Activated CD8-positive, alpha-beta T cell treated with anti-CD3 and anti-CD28 coated beads for 36 hours (primary cell): ENCODE results near the gene TLE6. TPM values are rescaled to one million over a fixed set of nuclear protein-coding genes. Genes with fewer than 3 reads are reported as not detected.

ENCODE experiments used
- ATAC-seq: fragments of 200-7000 bp; cut with Tn5 transposase; one replicate; pipeline ENCODE4 v1.10.0; 2021; ENCODE audit warnings: mild to moderate bottlenecking, moderate library complexity
- CTCF ChIA-PET: fragments of 350-600 bp; sonication (Branson Sonifier 250); formaldehyde crosslinking; loops from one replicate; lab custom pipeline; 2021; ENCODE audit warnings: antibody characterized with exemption; lab: Charles Lee
- POLR2A ChIA-PET: fragments of 350-600 bp; sonication (Branson Sonifier 250); formaldehyde crosslinking; loops from one replicate; lab custom pipeline; 2021; ENCODE audit warnings: antibody characterized with exemption; lab: Charles Lee
- DNase-seq: peaks from one replicate; pipeline ENCODE4 v3.0.0-alpha.2; 2020
- H3K27ac Mint-ChIP-seq: one replicate; pipeline ENCODE4 v1.8.0; 2021; ENCODE audit warnings: mild to moderate bottlenecking, mixed read lengths
- H3K27me3 Mint-ChIP-seq: one replicate; pipeline ENCODE4 v1.8.0; 2021; ENCODE audit warnings: mixed read lengths
- H3K36me3 Mint-ChIP-seq: one replicate; pipeline ENCODE4 v1.8.0; 2021; ENCODE audit warnings: low read depth, mixed read lengths
- H3K4me1 Mint-ChIP-seq: one replicate; pipeline ENCODE4 v1.8.0; 2021; ENCODE audit warnings: low read depth, mixed read lengths
- H3K4me3 Mint-ChIP-seq: one replicate; pipeline ENCODE4 v1.8.0; 2021; ENCODE audit warnings: mild to moderate bottlenecking, moderate library complexity, mixed read lengths
- H3K9me3 Mint-ChIP-seq: one replicate; pipeline ENCODE4 v1.8.0; 2021; ENCODE audit warnings: mixed read lengths
- CTCF ChIP-seq: fragments of 200-600 bp; IDR thresholded peaks from one replicate; pipeline ENCODE4 v1.8.0; 2022; ENCODE audit warnings: antibody characterized with exemption, mild to moderate bottlenecking
- intact Hi-C: fragments of 100-400 bp; cut with micrococcal nuclease; formaldehyde crosslinking; loops from one replicate; pipeline ENCODE4 v1.10.0; 2022
- total RNA-seq, 2 experiments: library from RNA; stranded (reverse); gene quantifications; one replicate each; pipeline ENCODE4 v1.2.3, GENCODE V29; 2021

TLE6 gene
- total RNA-seq, 2 experiments from 2014 or later: 3.5 to 5.1 TPM

- Mint-ChIP-seq H3K27me3 (no peaks in the 10 kb centered on the region), H3K27ac (no peak overlapping the region), H3K9me3 (no peaks in the 10 kb centered on the region), H3K4me1 (no peaks in the 10 kb centered on the region), H3K36me3 (no peaks in the 10 kb centered on the region), H3K4me3 (no peak overlapping the region)
- no peak for TF ChIP-seq CTCF
- intact Hi-C loops: no loop called here
- no peak for ATAC-seq
- DNase-seq: no peak
- POLR2A ChIA-PET: no interaction called here
- CTCF ChIA-PET: no interaction called here
Measured at GRCh38 chr19:2997720-2998119, 20.4 kb downstream of the TLE6 start.

GRCh38 chr19:2998642-2999041, 21.3 kb downstream of the TLE6 start:
- Mint-ChIP-seq H3K9me3 (no peaks in the 10 kb centered on the region), H3K4me1 (no peaks in the 10 kb centered on the region), H3K27me3 (no peaks in the 10 kb centered on the region), H3K4me3 (no peak overlapping the region), H3K27ac (no peak overlapping the region), H3K36me3 (no peaks in the 10 kb centered on the region)
- TF ChIP-seq CTCF: no peak
- ChIA-PET CTCF (no interaction called here), POLR2A (no interaction called here)
- ATAC-seq (no peak), DNase-seq (no peak)
- intact Hi-C loops: no loop called here

- H3K27me3 Mint-ChIP-seq: no peaks in the 10 kb centered on the region
- TF ChIP-seq CTCF: no peak
Measured at GRCh38 chr19:3001235-3001800, 24.0 kb downstream of the TLE6 start.

GRCh38 chr19:3003046-3003445, 25.7 kb downstream of the TLE6 start:
- intact Hi-C loops: no loop called here
- no peak overlapping the region for H3K27ac Mint-ChIP-seq
- DNase-seq: no peak
- ChIA-PET POLR2A (no interaction called here), CTCF (interaction anchor here (0.8 kb wide), 1 partner anchor 41 kb away, joined by 3 read pairs; no protein-coding TSS in a partner anchor)
- TF ChIP-seq CTCF: no peak
- no peaks in the 10 kb centered on the region for H3K27me3 Mint-ChIP-seq
- H3K9me3 Mint-ChIP-seq: no peaks in the 10 kb centered on the region
- no peak for ATAC-seq
- no peaks in the 10 kb centered on the region for H3K4me1 Mint-ChIP-seq
- no peak overlapping the region for H3K4me3 Mint-ChIP-seq
- peaks cover 1% of the 10 kb centered on the region for H3K36me3 Mint-ChIP-seq

More at GRCh38 chr19:3001235-3001800, 24.0 kb downstream of the TLE6 start:
- CTCF ChIA-PET: no interaction called here
- peaks cover 1% of the 10 kb centered on the region for H3K36me3 Mint-ChIP-seq
- ATAC-seq: no peak
- no peak overlapping the region for H3K27ac Mint-ChIP-seq
- no peak overlapping the region for H3K4me3 Mint-ChIP-seq
- H3K9me3 Mint-ChIP-seq: no peaks in the 10 kb centered on the region
- no peaks in the 10 kb centered on the region for H3K4me1 Mint-ChIP-seq
- intact Hi-C loops: no loop called here
- POLR2A ChIA-PET: no interaction called here
- DNase-seq: no peak

GRCh38 chr19:3004522-3004921, 27.2 kb downstream of the TLE6 start:
- H3K4me3 Mint-ChIP-seq: no peak overlapping the region
- ChIA-PET POLR2A (interaction anchor here (1.0 kb wide), 1 partner anchor 225 kb away, joined by 3 read pairs; no protein-coding TSS in a partner anchor), CTCF (interaction anchor here (0.9 to 1.1 kb wide), 4 partner anchors 24 to 99 kb away, joined by 3 to 5 read pairs (median 3); no protein-coding TSS in a partner anchor)
- no peaks in the 10 kb centered on the region for H3K9me3 Mint-ChIP-seq
- no peak overlapping the region for H3K27ac Mint-ChIP-seq
- H3K27me3 Mint-ChIP-seq: no peaks in the 10 kb centered on the region
- no peak for DNase-seq
- H3K36me3 Mint-ChIP-seq: peaks cover 1% of the 10 kb centered on the region
- ATAC-seq: no peak
- no peaks in the 10 kb centered on the region for H3K4me1 Mint-ChIP-seq
- intact Hi-C loops: no loop called here
- no peak for TF ChIP-seq CTCF
